Activated T-cell treated with anti-CD3 and anti-CD28 coated beads, Interleukin-2, amount 50 U/mL, for 4 hours (primary cell): ENCODE results near the gene TINCR. TPM values are rescaled to one million over a fixed set of nuclear protein-coding genes. Genes with fewer than 3 reads are reported as not detected.

Experiments used
- ATAC-seq, 2 donors: fragments of 200-7000 bp; cut with Tn5 transposase; one replicate each; pipeline ENCODE4 v1.10.0; 2021
- DNase-seq: peaks from one replicate; pipeline ENCODE4 v3.0.0-alpha.2; 2020
- H3K27me3 Mint-ChIP-seq: one replicate; pipeline ENCODE4 v1.8.0; 2021; ENCODE audit warnings: low read depth, mixed read lengths
- H3K36me3 Mint-ChIP-seq: one replicate; pipeline ENCODE4 v1.8.0; 2022; ENCODE audit warnings: mixed read lengths; ENCODE audit not compliant: insufficient read depth
- H3K4me1 Mint-ChIP-seq: one replicate; pipeline ENCODE4 v1.8.0; 2021; ENCODE audit warnings: low read depth, mixed read lengths
- H3K4me3 Mint-ChIP-seq: one replicate; pipeline ENCODE4 v1.8.0; 2021; ENCODE audit warnings: mild to moderate bottlenecking, moderate library complexity, mixed read lengths
- H3K9me3 Mint-ChIP-seq: one replicate; pipeline ENCODE4 v1.8.0; 2021; ENCODE audit warnings: mixed read lengths
- total RNA-seq, 3 donors: library from RNA; stranded (reverse); gene quantifications; one replicate each; pipeline ENCODE4 v1.2.1, GENCODE V29; 2021

Gene TINCR
- total RNA-seq, 3 donors from 2014 or later = 0.63 to 1.4 (median 0.81) TPM

GRCh38 chr19:5533257-5533656 lies 34.5 kb downstream of the TINCR start:
- no peak for ATAC-seq
- no peak for DNase-seq
- H3K27me3 Mint-ChIP-seq = peaks cover 31% of the 10 kb centered on the region
- H3K4me1 Mint-ChIP-seq = no peaks in the 10 kb centered on the region
- H3K4me3 Mint-ChIP-seq = no peak overlapping the region
- peaks cover 4% of the 10 kb centered on the region for H3K36me3 Mint-ChIP-seq
- H3K9me3 Mint-ChIP-seq = peaks cover 14% of the 10 kb centered on the region

GRCh38 chr19:5530701-5531100 lies 37.1 kb downstream of the TINCR start:
- Mint-ChIP-seq H3K4me1 (no peaks in the 10 kb centered on the region), H3K36me3 (peaks cover 4% of the 10 kb centered on the region), H3K27me3 (peaks cover 15% of the 10 kb centered on the region), H3K9me3 (peaks cover 14% of the 10 kb centered on the region), H3K4me3 (no peak overlapping the region)
- DNase-seq (no peak), ATAC-seq (no peak)

GRCh38 chr19:5526691-5527090 lies 41.1 kb downstream of the TINCR start:
- H3K4me3 Mint-ChIP-seq = no peak overlapping the region
- ATAC-seq (no peak), DNase-seq (no peak)
- peaks cover 10% of the 10 kb centered on the region for H3K27me3 Mint-ChIP-seq
- H3K4me1 Mint-ChIP-seq = no peaks in the 10 kb centered on the region
- H3K9me3 Mint-ChIP-seq = no peaks in the 10 kb centered on the region
- H3K36me3 Mint-ChIP-seq = no peaks in the 10 kb centered on the region

GRCh38 chr19:5524081-5524480 lies 43.7 kb downstream of the TINCR start:
- no peak for ATAC-seq
- no peaks in the 10 kb centered on the region for H3K36me3 Mint-ChIP-seq
- H3K9me3 Mint-ChIP-seq = peaks cover 4% of the 10 kb centered on the region
- H3K4me3 Mint-ChIP-seq = no peak overlapping the region
- no peaks in the 10 kb centered on the region for H3K4me1 Mint-ChIP-seq
- H3K27me3 Mint-ChIP-seq = peaks cover 13% of the 10 kb centered on the region
- DNase-seq = no peak

GRCh38 chr19:5522106-5522505 lies 45.6 kb downstream of the TINCR start:
- DNase-seq = no peak
- Mint-ChIP-seq H3K36me3 (no peaks in the 10 kb centered on the region), H3K27me3 (peaks cover 14% of the 10 kb centered on the region), H3K9me3 (peaks cover 9% of the 10 kb centered on the region), H3K4me1 (no peaks in the 10 kb centered on the region), H3K4me3 (no peak overlapping the region)
- ATAC-seq = no peak

- Mint-ChIP-seq H3K4me3 (no peak overlapping the region), H3K36me3 (peaks cover 1% of the 10 kb centered on the region), H3K4me1 (no peaks in the 10 kb centered on the region), H3K27me3 (peaks cover 18% of the 10 kb centered on the region), H3K9me3 (peaks cover 23% of the 10 kb centered on the region)
- no peak for ATAC-seq
- no peak for DNase-seq
Observed at GRCh38 chr19:5520501-5520900, 47.3 kb downstream of the TINCR start.

GRCh38 chr19:5519076-5519475 lies 48.7 kb downstream of the TINCR start:
- Mint-ChIP-seq H3K36me3 (peaks cover 1% of the 10 kb centered on the region), H3K4me3 (no peak overlapping the region), H3K4me1 (no peaks in the 10 kb centered on the region), H3K9me3 (peaks cover 25% of the 10 kb centered on the region), H3K27me3 (peaks cover 17% of the 10 kb centered on the region)
- no peak for DNase-seq
- no peak for ATAC-seq

GRCh38 chr19:5515737-5516136 lies 52.0 kb downstream of the TINCR start:
- H3K27me3 Mint-ChIP-seq = peaks cover 10% of the 10 kb centered on the region
- peaks cover 25% of the 10 kb centered on the region for H3K9me3 Mint-ChIP-seq
- H3K4me3 Mint-ChIP-seq = no peak overlapping the region
- H3K4me1 Mint-ChIP-seq = no peaks in the 10 kb centered on the region
- DNase-seq = no peak
- ATAC-seq = no peak
- H3K36me3 Mint-ChIP-seq = peaks cover 1% of the 10 kb centered on the region

GRCh38 chr19:5514001-5514400 lies 53.8 kb downstream of the TINCR start:
- Mint-ChIP-seq H3K4me1 (no peaks in the 10 kb centered on the region), H3K27me3 (peaks cover 7% of the 10 kb centered on the region), H3K4me3 (no peak overlapping the region), H3K36me3 (peaks cover 1% of the 10 kb centered on the region), H3K9me3 (peaks cover 21% of the 10 kb centered on the region)
- ATAC-seq (no peak), DNase-seq (no peak)

GRCh38 chr19:5512715-5513114 lies 55.0 kb downstream of the TINCR start:
- peaks cover 1% of the 10 kb centered on the region for H3K36me3 Mint-ChIP-seq
- no peak overlapping the region for H3K4me3 Mint-ChIP-seq
- ATAC-seq (no peak), DNase-seq (no peak)
- H3K27me3 Mint-ChIP-seq = peaks cover 7% of the 10 kb centered on the region
- peaks cover 19% of the 10 kb centered on the region for H3K9me3 Mint-ChIP-seq
- no peaks in the 10 kb centered on the region for H3K4me1 Mint-ChIP-seq

Other genes with a start within 250 kb of the TINCR start
- 1 to 10 TPM in 1 of 3 donors, under 1 TPM in 2; 0.79 to 1.3 (median 0.92) TPM for gene PTPRS, start 227.1 kb downstream of the TINCR start, total RNA-seq
- not detected for gene ZNRF4, start 112.5 kb downstream of the TINCR start, total RNA-seq
- gene SAFB2, start 54.8 kb upstream of the TINCR start, total RNA-seq = 100 to 1,000 TPM; 113 to 117 (median 113) TPM
- gene SAFB, start 55.1 kb upstream of the TINCR start, total RNA-seq = 100 to 1,000 TPM; 169 to 191 (median 186) TPM
- 100 to 1,000 TPM in 2 of 3 donors, 10 to 100 TPM in 1; 90.0 to 107 (median 103) TPM for gene MICOS13, start 112.6 kb upstream of the TINCR start, total RNA-seq
- gene HSD11B1L, start 113.1 kb upstream of the TINCR start, total RNA-seq = 1 to 10 TPM; 2.6 to 2.7 (median 2.7) TPM
- 1,000 to 10,000 TPM; 1,683 to 1,753 (median 1,705) TPM for gene RPL36, start 122.3 kb upstream of the TINCR start, total RNA-seq
- gene LONP1, start 152.2 kb upstream of the TINCR start, total RNA-seq = 100 to 1,000 TPM; 286 to 342 (median 328) TPM
- not detected for gene CATSPERD, start 152.7 kb upstream of the TINCR start, total RNA-seq
- 10 to 100 TPM; 19.9 to 24.3 (median 20.5) TPM for gene PRR22, start 216.8 kb upstream of the TINCR start, total RNA-seq
- 100 to 1,000 TPM; 166 to 215 (median 198) TPM for gene DUS3L, start 223.2 kb upstream of the TINCR start, total RNA-seq
- gene NRTN, start 237.1 kb upstream of the TINCR start, total RNA-seq = under 1 TPM in 2 of 3 donors, not detected in 1; 0.33 to 0.47 TPM